Natural killer cell (primary cell): ENCODE results near the gene NR6A1. TPM values are rescaled to one million over a fixed set of nuclear protein-coding genes. Genes with fewer than 3 reads are reported as not detected.

Experiments
- ATAC-seq, 3 donors: fragments of 150-1000 bp in 2 of 3; fragments of 200-7000 bp in 1 of 3; cut with Tn5 transposase; 1 replicate in 1 of 3; 2 replicates in 2 of 3; pipeline ENCODE4 v1.10.0; 2021; ENCODE audit warnings: mild to moderate bottlenecking in 2 of 3, moderate library complexity in 2 of 3
- DNase-seq, 2 donors: peaks; one replicate each; pipeline versions ENCODE4 v3.0.0 to v3.0.0-alpha.2; 2013 to 2021; ENCODE audit warnings: mixed read lengths in 1 of 2
- H3K27ac ChIP-seq: one replicate; pipeline ENCODE4 v1.5.1; 2013; ENCODE audit warnings: mild to moderate bottlenecking, low read length
- H3K27me3 ChIP-seq: one replicate; pipeline ENCODE4 v1.6.1; 2013; ENCODE audit warnings: low read length; ENCODE audit not compliant: control insufficient read depth, insufficient read depth
- H3K36me3 ChIP-seq: one replicate; pipeline ENCODE4 v1.6.1; 2013; ENCODE audit warnings: low read length; ENCODE audit not compliant: control insufficient read depth, insufficient read depth
- H3K4me1 ChIP-seq: one replicate; pipeline ENCODE4 v1.6.1; 2013; ENCODE audit warnings: low read length; ENCODE audit not compliant: control insufficient read depth, insufficient read depth
- H3K4me3 ChIP-seq: one replicate; pipeline ENCODE4 v1.5.1; 2013; ENCODE audit warnings: low read length
- H3K9me3 ChIP-seq: one replicate; pipeline ENCODE4 v1.6.1; 2013; ENCODE audit warnings: low read length; ENCODE audit not compliant: control insufficient read depth, insufficient read depth
- H3K27ac Mint-ChIP-seq, 2 donors: one replicate each; pipeline ENCODE4 v1.8.0; 2022; ENCODE audit warnings: mild to moderate bottlenecking in 2 of 2, mixed read lengths in 2 of 2, moderate library complexity in 1 of 2
- H3K27me3 Mint-ChIP-seq, 2 donors: one replicate each; pipeline ENCODE4 v1.8.0; 2022; ENCODE audit warnings: low read depth in 2 of 2, mixed read lengths in 2 of 2
- H3K36me3 Mint-ChIP-seq: one replicate; pipeline ENCODE4 v1.8.0; 2022; ENCODE audit warnings: mixed read lengths
- H3K4me1 Mint-ChIP-seq, 2 donors: one replicate each; pipeline ENCODE4 v1.8.0; 2022; ENCODE audit warnings: mixed read lengths in 2 of 2
- H3K4me3 Mint-ChIP-seq: one replicate; pipeline ENCODE4 v1.8.0; 2022; ENCODE audit warnings: mild to moderate bottlenecking, moderate library complexity, mixed read lengths
- H3K9me3 Mint-ChIP-seq, 2 donors: one replicate each; pipeline ENCODE4 v1.8.0; 2022; ENCODE audit warnings: mixed read lengths in 2 of 2
- CTCF ChIP-seq: fragments of 200-600 bp; IDR thresholded peaks from one replicate; pipeline ENCODE4 v1.8.0; 2022; ENCODE audit warnings: antibody characterized with exemption
- WGBS: methylation state at CpG from one replicate; pipeline ENCODE4 v1.1.7; 2013; ENCODE audit warnings: missing lambda C conversion rate; ENCODE audit not compliant: insufficient coverage; 5-methylcytosine and 5-hydroxymethylcytosine counted together
- intact Hi-C: fragments of 100-400 bp; cut with micrococcal nuclease; formaldehyde crosslinking; loops from one replicate; pipeline ENCODE4 v1.14.2; 2022
- total RNA-seq, 4 donors: library from RNA; stranded (reverse); fragments of 120-200 nt in 1 of 4; gene quantifications; one replicate each; pipeline versions ENCODE4 v1.2.3 to v1.2.4, GENCODE V29; 2013 to 2022

The NR6A1 gene
- total RNA-seq, 3 donors from 2014 or later (not counting 1 experiment from before 2014, with no cell fraction given) = 0.07 to 0.75 (median 0.49) TPM

GRCh38 chr9:124557895-124558294 is 213.2 kb downstream of the NR6A1 start:
- Mint-ChIP-seq H3K27me3 (peaks cover 4 to 10% of the 10 kb centered on the region in 2 donors), H3K9me3 (no peaks in the 10 kb centered on the region), H3K4me3 (no peak overlapping the region)

DNA sequence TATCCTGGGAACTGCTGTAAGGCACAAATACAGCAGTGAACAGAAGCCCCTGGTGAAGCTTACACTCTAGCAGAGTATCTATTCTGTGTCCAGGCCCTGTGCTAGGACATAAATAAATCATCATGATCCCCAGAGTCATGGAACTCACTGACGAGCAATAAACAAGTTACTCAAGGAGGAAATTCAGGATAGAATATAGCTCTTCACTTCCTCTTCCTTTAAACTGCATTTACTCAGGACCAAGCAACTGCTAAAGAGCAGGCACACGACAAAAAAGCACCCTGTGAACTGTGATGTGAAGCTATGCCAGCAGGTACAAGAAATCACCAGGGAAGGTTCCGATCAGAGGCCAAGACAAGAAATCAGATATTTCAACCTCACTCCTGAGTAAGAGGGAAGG is 216.1 kb downstream of the NR6A1 start:
- no peak for TF ChIP-seq CTCF
- Mint-ChIP-seq H3K27me3 (peaks cover 4 to 10% of the 10 kb centered on the region in 2 donors), H3K4me1 (no peaks in the 10 kb centered on the region), H3K9me3 (no peaks in the 10 kb centered on the region), H3K4me3 (no peak overlapping the region), H3K27ac (no peak overlapping the region), H3K36me3 (no peaks in the 10 kb centered on the region)
- H3K4me1 ChIP-seq = no peaks in the 10 kb centered on the region
- ATAC-seq (no peak), DNase-seq (no peak)
- no peaks in the 10 kb centered on the region for H3K27me3 ChIP-seq
- no peaks in the 10 kb centered on the region for H3K9me3 ChIP-seq
- no peak overlapping the region for H3K4me3 ChIP-seq
- 75% methylated on average over 3 of the region's 3 CpGs for WGBS
- no peaks in the 10 kb centered on the region for H3K36me3 ChIP-seq
- no peak overlapping the region for H3K27ac ChIP-seq
- intact Hi-C loops = no loop called here

More at GRCh38 chr9:124557895-124558294, 213.2 kb downstream of the NR6A1 start:
- Mint-ChIP-seq H3K36me3 (no peaks in the 10 kb centered on the region), H3K27ac (no peak overlapping the region), H3K4me1 (no peaks in the 10 kb centered on the region)
- Histone ChIP-seq H3K36me3 (no peaks in the 10 kb centered on the region), H3K4me1 (no peaks in the 10 kb centered on the region), H3K27me3 (no peaks in the 10 kb centered on the region), H3K27ac (no peak overlapping the region), H3K9me3 (no peaks in the 10 kb centered on the region), H3K4me3 (no peak overlapping the region)
- 97% methylated on average over 3 of the region's 3 CpGs for WGBS
- intact Hi-C loops = no loop called here
- no peak for TF ChIP-seq CTCF
- ATAC-seq = no peak
- no peak for DNase-seq

GRCh38 chr9:124553738-124554137 is 217.4 kb downstream of the NR6A1 start:
- no peak for ATAC-seq
- Histone ChIP-seq H3K4me1 (no peaks in the 10 kb centered on the region), H3K27me3 (no peaks in the 10 kb centered on the region), H3K4me3 (no peak overlapping the region), H3K9me3 (no peaks in the 10 kb centered on the region), H3K27ac (no peak overlapping the region), H3K36me3 (no peaks in the 10 kb centered on the region)
- 87% methylated on average over 2 of the region's 3 CpGs for WGBS
- Mint-ChIP-seq H3K36me3 (no peaks in the 10 kb centered on the region), H3K27me3 (peaks cover 6 to 10% of the 10 kb centered on the region in 2 donors), H3K4me3 (no peak overlapping the region), H3K4me1 (no peaks in the 10 kb centered on the region), H3K9me3 (no peaks in the 10 kb centered on the region), H3K27ac (no peak overlapping the region)
- intact Hi-C loops = no loop called here
- TF ChIP-seq CTCF = no peak
- no peak for DNase-seq

DNA sequence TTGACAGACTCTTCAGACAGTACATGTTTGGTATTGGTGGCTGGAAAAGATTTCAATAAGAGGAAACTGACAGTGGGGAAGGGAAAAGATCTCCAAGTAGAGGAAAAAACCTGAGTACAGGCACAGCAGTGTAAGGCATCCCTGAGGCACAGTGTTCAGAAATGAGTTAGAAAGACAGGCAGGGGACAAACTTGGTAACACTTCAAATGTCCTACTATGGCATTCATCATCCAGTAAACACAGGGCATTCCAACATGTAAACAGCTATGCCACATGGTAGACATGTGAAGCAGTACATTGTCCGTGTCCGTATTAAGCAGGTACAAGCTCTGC is 218.9 kb downstream of the NR6A1 start:
- no peak overlapping the region for H3K27ac ChIP-seq
- 76% methylated on average over 2 of the region's 2 CpGs for WGBS
- intact Hi-C loops = no loop called here
- Mint-ChIP-seq H3K4me3 (no peak overlapping the region), H3K36me3 (no peaks in the 10 kb centered on the region), H3K4me1 (no peaks in the 10 kb centered on the region), H3K9me3 (no peaks in the 10 kb centered on the region), H3K27me3 (peaks cover 6 to 19% of the 10 kb centered on the region in 2 donors), H3K27ac (no peak overlapping the region)
- TF ChIP-seq CTCF = no peak
- no peaks in the 10 kb centered on the region for H3K27me3 ChIP-seq
- H3K4me3 ChIP-seq = no peak overlapping the region
- ATAC-seq = no peak
- no peaks in the 10 kb centered on the region for H3K4me1 ChIP-seq
- DNase-seq = no peak
- no peaks in the 10 kb centered on the region for H3K36me3 ChIP-seq
- H3K9me3 ChIP-seq = no peaks in the 10 kb centered on the region
